K562 (cell line): ENCODE results near the gene UCKL1. TPM values are rescaled to one million over a fixed set of nuclear protein-coding genes. Genes with fewer than 3 reads are reported as not detected.

Experiments used
- ATAC-seq: fragments of 200-7000 bp; cut with Tn5 transposase; 3 replicates; pipeline ENCODE4 v1.9.1; 2020; ENCODE audit warnings: moderate library complexity
- BruUV-seq: library from RNA; stranded (reverse); fragments of 400-500 nt; replicated peaks from 2 replicates; lab custom pipeline; 2021; lab: Mats Ljungman, UMichigan
- CTCF ChIA-PET: fragments of 300-600 bp; formaldehyde crosslinking; extraction: SDS; loops from one replicate; lab custom pipeline; 2021; ENCODE audit warnings: low intra/inter-chr PET ratio; lab: Yijun Ruan, JAX
- POLR2A ChIA-PET: fragments of 300-600, 350-650 bp; sonication (Branson Sonifier 250); formaldehyde crosslinking; extraction: SDS; loops from one replicate; lab custom pipeline; 2021; ENCODE audit warnings: antibody characterized with exemption, inconsistent platforms; lab: Yijun Ruan, JAX
- DNase-seq, 4 experiments: peaks; one replicate each; pipeline versions ENCODE4 v3.0.0 to v3.0.0-alpha.2; 2011 to 2018; ENCODE audit warnings: low spot score in 3 of 4, mixed read lengths in 3 of 4; ENCODE audit errors: extremely low read depth in 1 of 4
- FAIRE-seq: peaks from 2 replicates; lab custom pipeline; 2011; peaks lifted over from hg19 to GRCh38; lab: Jason Lieb, UNC
- H2AFZ ChIP-seq: 2 replicates; pipeline ENCODE4 v1.6.0; 2011; ENCODE audit warnings: low read depth, low read length, control low read depth, inconsistent platforms
- H3K27ac ChIP-seq: fragments of 200-600 bp; 3 replicates; pipeline ENCODE4 v1.8.0; 2011; ENCODE audit warnings: low read depth, mild to moderate bottlenecking, control low read depth, inconsistent platforms, low read length, moderate library complexity, mixed read lengths; ENCODE audit errors: extremely low read depth
- H3K27me3 ChIP-seq, 2 experiments: fragments of 300-600 bp in 1 of 2; 2 replicates in 1 of 2; 3 replicates in 1 of 2; pipeline versions ENCODE4 v1.6.0 to v1.8.0; 2011; ENCODE audit warnings: inconsistent platforms in 2 of 2, low read length in 2 of 2, mild to moderate bottlenecking in 1 of 2, mixed read lengths in 1 of 2, moderate library complexity in 1 of 2; ENCODE audit not compliant: control insufficient read depth in 2 of 2, insufficient read depth in 2 of 2
- H3K36me3 ChIP-seq: fragments of 300-600 bp; 3 replicates; pipeline ENCODE4 v1.8.0; 2011; ENCODE audit warnings: mild to moderate bottlenecking, low read length, inconsistent platforms; ENCODE audit not compliant: control insufficient read depth, insufficient read depth
- H3K4me1 ChIP-seq, 2 experiments: fragments of 200-600 bp in 1 of 2; replicated peaks in 1 of 2; 2 replicates in 1 of 2; 3 replicates in 1 of 2; pipeline versions ENCODE4 v1.5.1 to v1.8.0; 2011; ENCODE audit warnings: inconsistent platforms in 2 of 2, low read length in 2 of 2, mild to moderate bottlenecking in 1 of 2, mixed read lengths in 1 of 2, moderate library complexity in 1 of 2; ENCODE audit not compliant: control insufficient read depth in 2 of 2, insufficient read depth in 2 of 2
- H3K4me2 ChIP-seq: 2 replicates; pipeline ENCODE4 v1.6.1; 2011; ENCODE audit warnings: low read length, control low read depth, inconsistent platforms, mixed read lengths; ENCODE audit not compliant: insufficient read depth
- H3K4me3 ChIP-seq: fragments of 200-600 bp; sonication (generic), shearing (Covaris generic); 2 replicates; pipeline ENCODE4 v1.5.1; 2016; ENCODE audit warnings: control low read depth, inconsistent platforms
- H3K79me2 ChIP-seq: fragments of 200-600 bp; 3 replicates; pipeline ENCODE4 v1.8.0; 2011; ENCODE audit warnings: low read length, inconsistent platforms; ENCODE audit not compliant: control insufficient read depth, insufficient read depth
- H3K9ac ChIP-seq, 2 experiments: 2 replicates each; pipeline versions ENCODE4 v1.6.0 to v1.6.1; 2011; ENCODE audit warnings: low read depth in 2 of 2, low read length in 2 of 2, control low read depth in 1 of 2, inconsistent platforms in 1 of 2, mild to moderate bottlenecking in 1 of 2, mixed read lengths in 1 of 2; ENCODE audit not compliant: insufficient read depth in 1 of 2
- H3K9me1 ChIP-seq: one replicate; pipeline ENCODE4 v1.6.0; 2011; ENCODE audit warnings: inconsistent platforms, mild to moderate bottlenecking, low read length, moderate library complexity; ENCODE audit not compliant: control insufficient read depth, insufficient read depth
- H3K9me3 ChIP-seq: replicated peaks from 2 replicates; pipeline ENCODE4 v1.5.1; 2011; ENCODE audit warnings: low read depth, low read length, inconsistent platforms; ENCODE audit not compliant: control insufficient read depth, insufficient read depth
- H4K20me1 ChIP-seq: replicated peaks from 2 replicates; pipeline ENCODE4 v1.6.1; 2011; ENCODE audit warnings: low read length, inconsistent platforms, mixed read lengths; ENCODE audit not compliant: control insufficient read depth, insufficient read depth
- CXXC5 ChIP-seq: fragments of 250-450 bp; sonication (Bioruptor Pico); IDR thresholded peaks from 2 replicates; pipeline ENCODE4 v1.8.0; 2022; ENCODE audit warnings: inconsistent platforms, mild to moderate bottlenecking, moderate library complexity
- ESRRA ChIP-seq: fragments of 450-650 bp; IDR thresholded peaks from 2 replicates; pipeline ENCODE4 v1.6.1; 2014; ENCODE audit warnings: low read depth, mild to moderate bottlenecking, moderate library complexity, borderline replicate concordance
- ETV5 ChIP-seq: sonication (generic); formaldehyde crosslinking; IDR thresholded peaks from 2 replicates; pipeline ENCODE4 v1.4.0; 2020; ENCODE audit warnings: low read depth, mild to moderate bottlenecking, missing genetic modification reagents
- GTF2A2 ChIP-seq: IDR thresholded peaks from 2 replicates; pipeline ENCODE4 v1.6.1; 2016; ENCODE audit warnings: mild to moderate bottlenecking, missing genetic modification characterization, missing compliant biosample characterization
- NEUROD1 ChIP-seq: fragments of 150-350 bp; IDR thresholded peaks from 2 replicates; pipeline ENCODE4 v1.6.1; 2014; ENCODE audit warnings: borderline replicate concordance, low read length, low read depth; ENCODE audit not compliant: partially characterized antibody
- NFYB ChIP-seq: IDR thresholded peaks from 2 replicates; pipeline ENCODE4 v1.6.1; 2011; ENCODE audit warnings: mild to moderate bottlenecking, moderate library complexity; ENCODE audit not compliant: insufficient read length; ENCODE audit errors: extremely low read depth
- ZFX ChIP-seq: sonication (generic); formaldehyde crosslinking; IDR thresholded peaks from 2 replicates; pipeline ENCODE4 v1.8.0; 2022; ENCODE audit warnings: mild to moderate bottlenecking, missing genetic modification reagents, moderate library complexity
- ZNF584 ChIP-seq: fragments of 200-800 bp; sonication (Bioruptor generic); IDR thresholded peaks from 2 replicates; pipeline ENCODE4 v1.6.1; 2016; ENCODE audit warnings: low read depth, mild to moderate bottlenecking, missing genetic modification characterization, missing compliant biosample characterization
- ZNF644 ChIP-seq: fragments of 200-800 bp; sonication (Bioruptor generic); IDR thresholded peaks from 2 replicates; pipeline ENCODE4 v1.6.1; 2016; ENCODE audit warnings: low read depth, missing genetic modification characterization, missing compliant biosample characterization
- WGBS: fragments of 100-300 bp; shearing (Covaris generic); methylation state at CpG from one replicate; pipeline ENCODE4 v1.1.6; 2016; ENCODE audit warnings: low coverage, mixed read lengths; ENCODE audit not compliant: insufficient coverage; ENCODE audit errors: missing lambda C conversion rate; 5-methylcytosine and 5-hydroxymethylcytosine counted together
- in situ Hi-C: fragments of 300-500 bp; cut with MboI; formaldehyde crosslinking; loops from 4 replicates; pipeline ENCODE4 v1.15.0; 2018; ENCODE audit warnings: inconsistent platforms, mixed read lengths
- intact Hi-C: fragments of 100-400 bp; cut with micrococcal nuclease; formaldehyde crosslinking; loops from 2 replicates; pipeline ENCODE4 v1.14.2; 2022
- polyA plus RNA-seq, 8 experiments: library from polyadenylated mRNA; depleted of rRNA in 4 of 8; stranded (reverse) in 5 of 8; unstranded in 3 of 8; fragments of >200 nt; fragmentation: Nextera tagmentation in 2 of 8; fragmentation: Illumina TruSeq in 1 of 8; extraction: Ambion mirVana in 2 of 8; extraction: Trizol in 1 of 8; gene quantifications; 2 replicates each; pipeline versions ENCODE4 v1.2.1 to v1.2.3, GENCODE V29; 2011 to 2014; ENCODE audit warnings: inconsistent platforms in 1 of 8, missing spikeins in 1 of 8
- total RNA-seq, 7 experiments: library from RNA; depleted of rRNA in 6 of 7; stranded (reverse); fragments of >200 nt in 6 of 7; fragmentation: Illumina TruSeq in 2 of 7; extraction: Trizol in 2 of 7; gene quantifications; 2 replicates each; pipeline versions ENCODE4 v1.2.1 to v1.2.3, GENCODE V29; 2011 to 2021; ENCODE audit warnings: low replicate concordance in 1 of 7
- TF ChIP-seq, protein P1 (sequence below): fragments of 450-650 bp; IDR thresholded peaks from 2 replicates; pipeline ENCODE4 v1.6.1; 2016; ENCODE audit warnings: mild to moderate bottlenecking, moderate library complexity

The UCKL1 gene
- total and polyA plus RNA-seq, 9 of the 15 experiments (the other 6 are each of a cell fraction or from before 2014, with no cell fraction given), result 3.1 to 52.8 (median 24.2) TPM

GRCh38 chr20:63911176-63911575 lies 45.0 kb downstream of the UCKL1 start:
- Histone ChIP-seq H2AFZ (no peak overlapping the region), H3K79me2 (peaks cover 92% of the 10 kb centered on the region), H3K9ac (peak overlapping the region in 1 of 2 experiments; percentile 84; a peak in 2 of 4 replicates), H4K20me1 (no peaks in the 10 kb centered on the region), H3K27me3 (no peaks in the 10 kb centered on the region), H3K36me3 (peaks cover 21% of the 10 kb centered on the region; the same call in 2 of the 3 replicates), H3K9me3 (peaks cover 3% of the 10 kb centered on the region; the same call in 1 of the 2 replicates), H3K4me2 (no peak overlapping the region), H3K4me1 (peaks cover 0 to 18% of the 10 kb centered on the region in 2 experiments; a peak in 2 of 5 replicates), H3K4me3 (no peak overlapping the region), H3K27ac (no peak overlapping the region), H3K9me1 (no peaks in the 10 kb centered on the region)
- 86% methylated on average over 12 of the region's 12 CpGs for WGBS
- ATAC-seq (no peak), DNase-seq (no peak), FAIRE-seq (no peak)
- in situ Hi-C loops (no loop called here), intact Hi-C loops (no loop called here)
- no TSS peak for BruUV-seq
- ChIA-PET POLR2A (no interaction called here), CTCF (no interaction called here)
- TF ChIP-seq CXXC5 (CRISPR knock-in tag) (no peak), ZNF584 (CRISPR knock-in tag) (no peak), GTF2A2 (no peak), ETV5 (no peak), ESRRA (no peak), ZNF644 (tag) (no peak), ZFX (CRISPR knock-in tag) (no peak), NEUROD1 (no peak), NFYB (no peak)
- TF ChIP-seq, protein P1, sequence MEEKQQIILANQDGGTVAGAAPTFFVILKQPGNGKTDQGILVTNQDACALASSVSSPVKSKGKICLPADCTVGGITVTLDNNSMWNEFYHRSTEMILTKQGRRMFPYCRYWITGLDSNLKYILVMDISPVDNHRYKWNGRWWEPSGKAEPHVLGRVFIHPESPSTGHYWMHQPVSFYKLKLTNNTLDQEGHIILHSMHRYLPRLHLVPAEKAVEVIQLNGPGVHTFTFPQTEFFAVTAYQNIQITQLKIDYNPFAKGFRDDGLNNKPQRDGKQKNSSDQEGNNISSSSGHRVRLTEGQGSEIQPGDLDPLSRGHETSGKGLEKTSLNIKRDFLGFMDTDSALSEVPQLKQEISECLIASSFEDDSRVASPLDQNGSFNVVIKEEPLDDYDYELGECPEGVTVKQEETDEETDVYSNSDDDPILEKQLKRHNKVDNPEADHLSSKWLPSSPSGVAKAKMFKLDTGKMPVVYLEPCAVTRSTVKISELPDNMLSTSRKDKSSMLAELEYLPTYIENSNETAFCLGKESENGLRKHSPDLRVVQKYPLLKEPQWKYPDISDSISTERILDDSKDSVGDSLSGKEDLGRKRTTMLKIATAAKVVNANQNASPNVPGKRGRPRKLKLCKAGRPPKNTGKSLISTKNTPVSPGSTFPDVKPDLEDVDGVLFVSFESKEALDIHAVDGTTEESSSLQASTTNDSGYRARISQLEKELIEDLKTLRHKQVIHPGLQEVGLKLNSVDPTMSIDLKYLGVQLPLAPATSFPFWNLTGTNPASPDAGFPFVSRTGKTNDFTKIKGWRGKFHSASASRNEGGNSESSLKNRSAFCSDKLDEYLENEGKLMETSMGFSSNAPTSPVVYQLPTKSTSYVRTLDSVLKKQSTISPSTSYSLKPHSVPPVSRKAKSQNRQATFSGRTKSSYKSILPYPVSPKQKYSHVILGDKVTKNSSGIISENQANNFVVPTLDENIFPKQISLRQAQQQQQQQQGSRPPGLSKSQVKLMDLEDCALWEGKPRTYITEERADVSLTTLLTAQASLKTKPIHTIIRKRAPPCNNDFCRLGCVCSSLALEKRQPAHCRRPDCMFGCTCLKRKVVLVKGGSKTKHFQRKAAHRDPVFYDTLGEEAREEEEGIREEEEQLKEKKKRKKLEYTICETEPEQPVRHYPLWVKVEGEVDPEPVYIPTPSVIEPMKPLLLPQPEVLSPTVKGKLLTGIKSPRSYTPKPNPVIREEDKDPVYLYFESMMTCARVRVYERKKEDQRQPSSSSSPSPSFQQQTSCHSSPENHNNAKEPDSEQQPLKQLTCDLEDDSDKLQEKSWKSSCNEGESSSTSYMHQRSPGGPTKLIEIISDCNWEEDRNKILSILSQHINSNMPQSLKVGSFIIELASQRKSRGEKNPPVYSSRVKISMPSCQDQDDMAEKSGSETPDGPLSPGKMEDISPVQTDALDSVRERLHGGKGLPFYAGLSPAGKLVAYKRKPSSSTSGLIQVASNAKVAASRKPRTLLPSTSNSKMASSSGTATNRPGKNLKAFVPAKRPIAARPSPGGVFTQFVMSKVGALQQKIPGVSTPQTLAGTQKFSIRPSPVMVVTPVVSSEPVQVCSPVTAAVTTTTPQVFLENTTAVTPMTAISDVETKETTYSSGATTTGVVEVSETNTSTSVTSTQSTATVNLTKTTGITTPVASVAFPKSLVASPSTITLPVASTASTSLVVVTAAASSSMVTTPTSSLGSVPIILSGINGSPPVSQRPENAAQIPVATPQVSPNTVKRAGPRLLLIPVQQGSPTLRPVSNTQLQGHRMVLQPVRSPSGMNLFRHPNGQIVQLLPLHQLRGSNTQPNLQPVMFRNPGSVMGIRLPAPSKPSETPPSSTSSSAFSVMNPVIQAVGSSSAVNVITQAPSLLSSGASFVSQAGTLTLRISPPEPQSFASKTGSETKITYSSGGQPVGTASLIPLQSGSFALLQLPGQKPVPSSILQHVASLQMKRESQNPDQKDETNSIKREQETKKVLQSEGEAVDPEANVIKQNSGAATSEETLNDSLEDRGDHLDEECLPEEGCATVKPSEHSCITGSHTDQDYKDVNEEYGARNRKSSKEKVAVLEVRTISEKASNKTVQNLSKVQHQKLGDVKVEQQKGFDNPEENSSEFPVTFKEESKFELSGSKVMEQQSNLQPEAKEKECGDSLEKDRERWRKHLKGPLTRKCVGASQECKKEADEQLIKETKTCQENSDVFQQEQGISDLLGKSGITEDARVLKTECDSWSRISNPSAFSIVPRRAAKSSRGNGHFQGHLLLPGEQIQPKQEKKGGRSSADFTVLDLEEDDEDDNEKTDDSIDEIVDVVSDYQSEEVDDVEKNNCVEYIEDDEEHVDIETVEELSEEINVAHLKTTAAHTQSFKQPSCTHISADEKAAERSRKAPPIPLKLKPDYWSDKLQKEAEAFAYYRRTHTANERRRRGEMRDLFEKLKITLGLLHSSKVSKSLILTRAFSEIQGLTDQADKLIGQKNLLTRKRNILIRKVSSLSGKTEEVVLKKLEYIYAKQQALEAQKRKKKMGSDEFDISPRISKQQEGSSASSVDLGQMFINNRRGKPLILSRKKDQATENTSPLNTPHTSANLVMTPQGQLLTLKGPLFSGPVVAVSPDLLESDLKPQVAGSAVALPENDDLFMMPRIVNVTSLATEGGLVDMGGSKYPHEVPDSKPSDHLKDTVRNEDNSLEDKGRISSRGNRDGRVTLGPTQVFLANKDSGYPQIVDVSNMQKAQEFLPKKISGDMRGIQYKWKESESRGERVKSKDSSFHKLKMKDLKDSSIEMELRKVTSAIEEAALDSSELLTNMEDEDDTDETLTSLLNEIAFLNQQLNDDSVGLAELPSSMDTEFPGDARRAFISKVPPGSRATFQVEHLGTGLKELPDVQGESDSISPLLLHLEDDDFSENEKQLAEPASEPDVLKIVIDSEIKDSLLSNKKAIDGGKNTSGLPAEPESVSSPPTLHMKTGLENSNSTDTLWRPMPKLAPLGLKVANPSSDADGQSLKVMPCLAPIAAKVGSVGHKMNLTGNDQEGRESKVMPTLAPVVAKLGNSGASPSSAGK, result no peak
